Activated CD8-positive, alpha-beta memory T cell treated with anti-CD3 and anti-CD28 coated beads, Interleukin-2, amount 10 ng/mL, durations not matched to agents 7 days and 5 days (primary cell): Measurements from ENCODE around the gene HIC1. TPM values are rescaled to one million over a fixed set of nuclear protein-coding genes. Genes with fewer than 3 reads are reported as not detected.

Source experiments
- ATAC-seq: fragments of 150-1000 bp; cut with Tn5 transposase; one replicate; pipeline ENCODE4 v1.10.0; 2021; ENCODE audit warnings: moderate library complexity
- CTCF ChIA-PET: fragments of 350-600 bp; sonication (Branson Sonifier 250); formaldehyde crosslinking; loops from one replicate; lab custom pipeline; 2021; ENCODE audit warnings: antibody characterized with exemption; lab: Charles Lee
- DNase-seq: peaks from one replicate; pipeline ENCODE4 v3.0.0-alpha.2; 2020
- H3K27ac Mint-ChIP-seq: one replicate; pipeline ENCODE4 v1.8.0; 2021; ENCODE audit warnings: mild to moderate bottlenecking, mixed read lengths
- H3K27me3 Mint-ChIP-seq: one replicate; pipeline ENCODE4 v1.8.0; 2021; ENCODE audit warnings: mixed read lengths
- H3K36me3 Mint-ChIP-seq: one replicate; pipeline ENCODE4 v1.8.0; 2021; ENCODE audit warnings: mild to moderate bottlenecking, mixed read lengths
- H3K4me1 Mint-ChIP-seq: one replicate; pipeline ENCODE4 v1.8.0; 2021; ENCODE audit warnings: mixed read lengths
- H3K4me3 Mint-ChIP-seq: one replicate; pipeline ENCODE4 v1.8.0; 2021; ENCODE audit warnings: mild to moderate bottlenecking, moderate library complexity, mixed read lengths
- H3K9me3 Mint-ChIP-seq: one replicate; pipeline ENCODE4 v1.8.0; 2022; ENCODE audit warnings: low read depth, mixed read lengths
- total RNA-seq, 2 experiments: library from RNA; stranded (reverse); gene quantifications; one replicate each; pipeline ENCODE4 v1.2.3, GENCODE V29; 2021

HIC1 gene
- total RNA-seq, 2 experiments from 2014 or later = 88.5 to 122 TPM

DNA sequence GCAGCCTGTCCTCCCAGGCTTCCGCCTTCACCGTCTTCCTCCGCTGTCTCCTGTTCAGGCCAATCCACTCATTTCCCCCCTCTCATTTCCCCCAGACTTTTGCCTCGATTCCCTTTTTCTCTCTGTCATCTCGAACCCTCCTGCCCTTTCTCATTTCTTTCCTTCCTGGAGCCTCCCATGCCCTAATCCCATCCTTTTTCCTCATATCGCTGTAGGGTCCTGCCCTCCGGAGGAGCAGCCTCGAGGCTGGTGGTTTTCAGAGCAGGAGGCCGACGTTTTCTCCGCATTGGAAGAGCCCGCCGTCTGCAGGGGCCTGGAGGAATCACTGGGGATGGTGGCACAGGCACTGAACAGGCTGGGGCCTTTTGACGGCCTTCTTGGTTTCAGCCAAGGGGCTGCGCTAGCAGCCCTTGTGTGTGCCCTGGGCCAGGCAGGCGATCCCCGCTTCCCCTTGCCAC is 12.5 kb upstream of the HIC1 start:
- Mint-ChIP-seq H3K27me3 (no peaks in the 10 kb centered on the region), H3K9me3 (no peaks in the 10 kb centered on the region), H3K4me1 (peaks cover 18% of the 10 kb centered on the region), H3K36me3 (peaks cover 11% of the 10 kb centered on the region), H3K4me3 (peak overlapping the region; percentile 93), H3K27ac (peak overlapping the region; percentile 94)
- CTCF ChIA-PET = interaction anchor here (0.9 to 2.1 kb wide), 4 partner anchors 9 to 134 kb away, joined by 3 to 7 read pairs (median 3); partner anchors contain the start of gene HIC1
- no peak for DNase-seq
- no peak for ATAC-seq

DNA sequence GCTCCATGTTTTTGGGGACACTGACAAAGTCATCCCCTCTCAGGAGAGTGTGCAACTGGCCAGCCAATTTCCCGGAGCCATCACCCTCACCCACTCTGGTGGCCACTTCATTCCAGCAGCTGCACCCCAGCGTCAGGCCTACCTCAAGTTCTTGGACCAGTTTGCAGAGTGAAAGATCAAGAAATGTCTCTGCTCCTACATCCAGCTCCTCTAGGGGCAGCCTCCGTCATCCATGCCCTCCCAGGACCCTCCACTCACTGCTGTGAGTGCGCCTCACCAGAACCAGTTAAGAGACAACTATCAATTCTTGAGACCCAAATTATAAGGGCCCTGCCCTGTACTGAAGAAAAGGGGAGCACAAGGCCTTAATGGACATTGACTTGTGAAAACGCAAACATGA is 12.0 kb upstream of the HIC1 start:
- Mint-ChIP-seq H3K27ac (peak overlapping the region; percentile 94), H3K9me3 (no peaks in the 10 kb centered on the region), H3K36me3 (peaks cover 11% of the 10 kb centered on the region), H3K27me3 (no peaks in the 10 kb centered on the region), H3K4me1 (peaks cover 18% of the 10 kb centered on the region), H3K4me3 (peak overlapping the region; percentile 93)
- DNase-seq (no peak), ATAC-seq (no peak)
- CTCF ChIA-PET = interaction anchor here (1.2 to 2.1 kb wide), 3 partner anchors 11 to 134 kb away, joined by 3 to 7 read pairs (median 3); partner anchors contain the start of gene HIC1

DNA sequence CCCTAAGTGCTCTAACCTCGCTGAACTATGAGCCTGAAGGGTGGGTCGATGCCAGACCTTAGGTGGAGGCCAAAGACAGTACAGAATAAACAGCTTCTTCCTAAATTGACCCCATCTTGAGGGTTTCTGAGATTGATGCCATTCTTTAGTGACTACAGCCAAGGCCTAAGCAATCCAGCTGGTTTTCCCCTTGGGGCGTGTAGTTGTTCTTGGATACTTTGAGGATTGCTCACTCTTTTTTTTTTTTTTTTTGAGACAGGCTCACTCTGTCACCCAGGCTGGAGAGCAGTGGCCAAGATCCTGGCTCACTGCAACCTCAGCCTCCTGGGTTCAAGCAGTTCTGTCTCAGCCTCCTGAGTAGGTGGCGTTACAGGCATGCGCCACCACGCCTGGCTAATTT is 11.1 kb upstream of the HIC1 start:
- Mint-ChIP-seq H3K36me3 (peaks cover 11% of the 10 kb centered on the region), H3K9me3 (no peaks in the 10 kb centered on the region), H3K4me3 (peak overlapping the region; percentile 9), H3K4me1 (peaks cover 21% of the 10 kb centered on the region), H3K27ac (no peak overlapping the region), H3K27me3 (peaks cover 2% of the 10 kb centered on the region)
- CTCF ChIA-PET = interaction anchor here (0.7 kb wide), 1 partner anchor 17 kb away, joined by 4 read pairs; no protein-coding TSS in a partner anchor
- ATAC-seq (no peak), DNase-seq (no peak)

- Mint-ChIP-seq H3K27me3 (peaks cover 2% of the 10 kb centered on the region), H3K27ac (no peak overlapping the region), H3K4me1 (peaks cover 26% of the 10 kb centered on the region), H3K4me3 (no peak overlapping the region), H3K36me3 (peaks cover 11% of the 10 kb centered on the region), H3K9me3 (no peaks in the 10 kb centered on the region)
- DNase-seq = no peak
- ATAC-seq = no peak
- CTCF ChIA-PET = interaction anchor here (0.6 to 0.9 kb wide), 3 partner anchors 14 to 56 kb away, joined by 3 to 4 read pairs (median 3); partner anchors contain the start of gene DPH1
Observed at GRCh38 chr17:2044263-2044894, 10.5 kb upstream of the HIC1 start.

DNA sequence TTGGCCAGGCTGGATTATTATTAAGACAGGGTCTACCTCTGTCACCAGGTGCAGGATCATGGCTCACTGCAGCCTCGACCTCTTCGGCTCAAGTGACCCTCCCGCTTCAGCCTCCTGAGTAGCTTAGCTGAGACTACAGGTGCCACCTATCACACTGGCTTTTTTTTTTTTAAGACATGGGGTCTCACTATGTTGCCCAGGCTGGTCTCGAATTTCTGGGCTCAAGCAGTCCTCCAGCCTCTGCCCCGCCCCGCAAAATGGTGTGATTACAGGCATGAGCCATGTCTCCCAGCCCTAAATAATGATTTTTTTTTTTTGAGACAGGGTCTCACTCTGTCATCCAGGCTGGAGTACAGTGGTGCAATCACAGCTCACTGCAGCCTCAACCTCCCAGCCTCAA is 7.3 kb upstream of the HIC1 start:
- H3K27me3 Mint-ChIP-seq = peaks cover 9% of the 10 kb centered on the region
- H3K4me3 Mint-ChIP-seq = no peak overlapping the region
- CTCF ChIA-PET = interaction anchor here (0.7 kb wide), 1 partner anchor 9 kb away, joined by 4 read pairs; no protein-coding TSS in a partner anchor
- peaks cover 27% of the 10 kb centered on the region for H3K4me1 Mint-ChIP-seq
- H3K27ac Mint-ChIP-seq = no peak overlapping the region
- ATAC-seq (no peak), DNase-seq (no peak)
- H3K9me3 Mint-ChIP-seq = no peaks in the 10 kb centered on the region
- H3K36me3 Mint-ChIP-seq = peaks cover 11% of the 10 kb centered on the region

GRCh38 chr17:2048805-2049204 is 6.1 kb upstream of the HIC1 start:
- no peak overlapping the region for H3K27ac Mint-ChIP-seq
- CTCF ChIA-PET = interaction anchor here (1.0 kb wide), 1 partner anchor 196 kb away, joined by 3 read pairs; no protein-coding TSS in a partner anchor
- no peak for ATAC-seq
- peaks cover 24% of the 10 kb centered on the region for H3K4me1 Mint-ChIP-seq
- H3K27me3 Mint-ChIP-seq = peaks cover 13% of the 10 kb centered on the region
- H3K9me3 Mint-ChIP-seq = no peaks in the 10 kb centered on the region
- peak overlapping the region; percentile 62 for H3K4me3 Mint-ChIP-seq
- peaks cover 4% of the 10 kb centered on the region for H3K36me3 Mint-ChIP-seq
- DNase-seq = no peak

GRCh38 chr17:2049333-2050299 is 5.3 kb upstream of the HIC1 start:
- ATAC-seq (peak; percentile 48), DNase-seq (peak; percentile 92)
- H3K9me3 Mint-ChIP-seq = no peaks in the 10 kb centered on the region
- peaks cover 2% of the 10 kb centered on the region for H3K36me3 Mint-ChIP-seq
- peak overlapping the region; percentile 62 for H3K4me3 Mint-ChIP-seq
- CTCF ChIA-PET = interaction anchor here (0.6 to 1.6 kb wide), 4 partner anchors 195 to 367 kb away, joined by 3 to 4 read pairs (median 3); no protein-coding TSS in a partner anchor
- H3K27ac Mint-ChIP-seq = no peak overlapping the region
- H3K27me3 Mint-ChIP-seq = peaks cover 13% of the 10 kb centered on the region
- H3K4me1 Mint-ChIP-seq = peaks cover 27% of the 10 kb centered on the region

- no peak overlapping the region for H3K27ac Mint-ChIP-seq
- DNase-seq (peak; percentile 82), ATAC-seq (peak; percentile 12)
- no peaks in the 10 kb centered on the region for H3K9me3 Mint-ChIP-seq
- peaks cover 25% of the 10 kb centered on the region for H3K4me1 Mint-ChIP-seq
- CTCF ChIA-PET = interaction anchor here (0.6 to 1.9 kb wide), 5 partner anchors 194 to 366 kb away, joined by 3 to 16 read pairs (median 3); no protein-coding TSS in a partner anchor
- peaks cover 13% of the 10 kb centered on the region for H3K27me3 Mint-ChIP-seq
- no peaks in the 10 kb centered on the region for H3K36me3 Mint-ChIP-seq
- no peak overlapping the region for H3K4me3 Mint-ChIP-seq
Observed at GRCh38 chr17:2050300-2051060, 4.4 kb upstream of the HIC1 start.

DNA sequence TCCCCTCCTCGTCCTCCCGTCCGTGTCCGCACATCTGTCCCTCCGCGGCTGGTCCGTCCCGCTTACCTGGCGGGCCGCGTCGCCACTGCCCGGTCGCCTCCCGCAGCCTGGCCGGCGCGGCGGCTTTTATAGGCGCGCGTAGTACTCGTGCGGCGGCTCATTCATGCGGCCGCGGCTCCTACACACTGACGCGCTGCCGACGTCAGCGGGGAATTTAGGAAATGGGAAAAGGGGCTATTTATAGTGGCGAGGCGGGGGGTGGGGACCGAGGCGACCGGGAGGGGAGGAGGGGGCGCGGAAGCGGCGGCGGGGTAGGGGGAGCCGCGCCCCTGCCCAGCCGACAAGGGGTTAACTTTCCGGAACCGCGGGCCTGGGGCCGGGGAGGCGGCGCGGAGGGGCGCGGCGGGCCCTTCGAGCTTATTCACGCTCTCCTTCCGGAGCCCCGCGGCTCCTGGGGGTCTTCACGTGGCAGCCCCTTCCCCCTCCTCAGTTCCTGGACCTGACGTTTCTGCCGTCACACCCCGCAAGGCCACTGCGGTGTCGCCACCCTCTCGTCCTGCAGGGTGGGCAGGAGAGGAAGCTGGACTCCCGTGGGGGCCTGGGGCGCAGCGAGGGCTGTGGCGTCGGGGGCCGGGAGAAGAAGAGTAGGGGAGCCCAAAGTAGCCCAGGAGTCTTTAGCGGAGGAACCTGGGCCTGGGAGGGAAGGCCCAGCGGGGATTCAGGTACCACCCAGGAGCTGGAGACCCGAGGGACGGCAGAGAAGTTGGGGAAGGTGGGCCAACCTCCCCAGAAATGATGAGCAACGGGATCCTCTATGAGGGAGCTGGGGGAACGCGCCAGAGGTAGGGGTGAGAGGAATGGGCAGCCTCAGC is 3.6 kb upstream of the HIC1 start:
- CTCF ChIA-PET = interaction anchor here (0.9 to 1.9 kb wide), 11 partner anchors 9 to 331 kb away, joined by 3 to 16 read pairs (median 4); partner anchors contain the start of genes OVCA2 and TSR1
- Mint-ChIP-seq H3K4me3 (no peak overlapping the region), H3K36me3 (no peaks in the 10 kb centered on the region), H3K4me1 (peaks cover 25% of the 10 kb centered on the region), H3K27ac (peak overlapping the region; percentile 39), H3K27me3 (peaks cover 13% of the 10 kb centered on the region), H3K9me3 (no peaks in the 10 kb centered on the region)
- DNase-seq = no peak
- no peak for ATAC-seq

DNA sequence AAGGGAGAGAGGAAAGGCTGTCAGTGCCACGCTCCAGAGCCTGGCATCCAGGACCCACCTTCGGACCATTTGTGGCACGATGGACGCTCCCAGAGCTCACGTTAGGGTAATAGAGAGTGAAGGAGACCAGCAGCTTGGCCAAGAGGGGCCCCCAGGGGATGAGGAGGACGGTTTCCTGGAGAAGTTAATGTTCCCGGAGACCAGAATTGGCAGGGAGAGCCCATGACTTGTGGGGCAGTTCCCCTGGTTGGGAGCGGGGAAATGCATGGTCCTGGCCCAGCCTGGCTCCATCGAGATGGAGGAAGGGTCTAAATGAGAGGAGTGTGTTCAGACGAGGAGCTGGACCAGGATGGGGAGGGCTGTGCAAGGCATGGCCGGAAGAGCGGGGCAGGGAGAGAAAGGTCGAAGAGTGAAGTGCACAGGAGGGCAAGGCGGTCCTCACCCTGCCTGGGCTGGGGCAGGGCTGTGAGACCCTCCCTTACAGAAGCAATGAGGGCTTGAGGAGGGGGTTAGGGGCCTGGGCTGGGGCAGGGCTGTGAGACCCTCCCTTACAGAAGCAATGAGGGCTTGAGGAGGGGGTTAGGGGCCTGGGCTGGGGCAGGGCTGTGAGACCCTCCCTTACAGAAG is 2.9 kb upstream of the HIC1 start:
- CTCF ChIA-PET = interaction anchor here (0.9 to 1.9 kb wide), 10 partner anchors 8 to 330 kb away, joined by 3 to 16 read pairs (median 4); partner anchors contain the start of genes OVCA2 and TSR1
- peak overlapping the region; percentile 5 for H3K4me3 Mint-ChIP-seq
- no peaks in the 10 kb centered on the region for H3K9me3 Mint-ChIP-seq
- H3K4me1 Mint-ChIP-seq = peaks cover 25% of the 10 kb centered on the region
- no peak for ATAC-seq
- peaks cover 13% of the 10 kb centered on the region for H3K27me3 Mint-ChIP-seq
- peaks cover 3% of the 10 kb centered on the region for H3K36me3 Mint-ChIP-seq
- no peak for DNase-seq
- H3K27ac Mint-ChIP-seq = peak overlapping the region; percentile 39
